ENCODE data around the gene AAMP.

Gene AAMP

GRCh38 chr2:218219934-218220333 is 50.0 kb downstream of the AAMP start:
- no peak for TF ChIP-seq FOXK2 (IDR thresholded peaks at IDR 0.05)
- TF ChIP-seq SP1 (IDR thresholded peaks at IDR 0.05), result no peak
- TF ChIP-seq SUZ12 (IDR thresholded peaks at IDR 0.05), result no peak
- no peak for TF ChIP-seq TARDBP (IDR thresholded peaks at IDR 0.05)
- no peak for TF ChIP-seq CTBP1 (IDR thresholded peaks at IDR 0.05; ENCODE audit: borderline replicate concordance)
- TF ChIP-seq FOXA1 (IDR thresholded peaks at IDR 0.05), result no peak
- TF ChIP-seq ARNT (IDR thresholded peaks at IDR 0.05), result no peak
- no peak for TF ChIP-seq ZNF384 (IDR thresholded peaks at IDR 0.05)
- no peak for TF ChIP-seq L3MBTL2 (conservative IDR thresholded peaks at IDR 0.05)
- TF ChIP-seq, protein P1, sequence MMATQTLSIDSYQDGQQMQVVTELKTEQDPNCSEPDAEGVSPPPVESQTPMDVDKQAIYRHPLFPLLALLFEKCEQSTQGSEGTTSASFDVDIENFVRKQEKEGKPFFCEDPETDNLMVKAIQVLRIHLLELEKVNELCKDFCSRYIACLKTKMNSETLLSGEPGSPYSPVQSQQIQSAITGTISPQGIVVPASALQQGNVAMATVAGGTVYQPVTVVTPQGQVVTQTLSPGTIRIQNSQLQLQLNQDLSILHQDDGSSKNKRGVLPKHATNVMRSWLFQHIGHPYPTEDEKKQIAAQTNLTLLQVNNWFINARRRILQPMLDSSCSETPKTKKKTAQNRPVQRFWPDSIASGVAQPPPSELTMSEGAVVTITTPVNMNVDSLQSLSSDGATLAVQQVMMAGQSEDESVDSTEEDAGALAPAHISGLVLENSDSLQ (IDR thresholded peaks at IDR 0.05), result no peak
- TF ChIP-seq NFRKB (IDR thresholded peaks at IDR 0.05), result no peak
- no peak for TF ChIP-seq HDGF (IDR thresholded peaks at IDR 0.05; ENCODE audit: borderline replicate concordance)
- no peak for TF ChIP-seq ELF4 (IDR thresholded peaks at IDR 0.05)
- TF ChIP-seq BHLHE40 (IDR thresholded peaks at IDR 0.05; ENCODE audit: borderline replicate concordance), result no peak
- no peak for TF ChIP-seq FOXM1 (IDR thresholded peaks at IDR 0.05; ENCODE audit: borderline replicate concordance)
- ChIA-PET CTCF (no interaction called here), POLR2A (interaction anchor here (1.1 kb wide), 1 partner anchor 50 kb away, joined by 4 read pairs; the partner anchor contains the start of genes AAMP and PNKD)
- DNase-seq (ENCODE audit: extremely low spot score), result no peak

DNA sequence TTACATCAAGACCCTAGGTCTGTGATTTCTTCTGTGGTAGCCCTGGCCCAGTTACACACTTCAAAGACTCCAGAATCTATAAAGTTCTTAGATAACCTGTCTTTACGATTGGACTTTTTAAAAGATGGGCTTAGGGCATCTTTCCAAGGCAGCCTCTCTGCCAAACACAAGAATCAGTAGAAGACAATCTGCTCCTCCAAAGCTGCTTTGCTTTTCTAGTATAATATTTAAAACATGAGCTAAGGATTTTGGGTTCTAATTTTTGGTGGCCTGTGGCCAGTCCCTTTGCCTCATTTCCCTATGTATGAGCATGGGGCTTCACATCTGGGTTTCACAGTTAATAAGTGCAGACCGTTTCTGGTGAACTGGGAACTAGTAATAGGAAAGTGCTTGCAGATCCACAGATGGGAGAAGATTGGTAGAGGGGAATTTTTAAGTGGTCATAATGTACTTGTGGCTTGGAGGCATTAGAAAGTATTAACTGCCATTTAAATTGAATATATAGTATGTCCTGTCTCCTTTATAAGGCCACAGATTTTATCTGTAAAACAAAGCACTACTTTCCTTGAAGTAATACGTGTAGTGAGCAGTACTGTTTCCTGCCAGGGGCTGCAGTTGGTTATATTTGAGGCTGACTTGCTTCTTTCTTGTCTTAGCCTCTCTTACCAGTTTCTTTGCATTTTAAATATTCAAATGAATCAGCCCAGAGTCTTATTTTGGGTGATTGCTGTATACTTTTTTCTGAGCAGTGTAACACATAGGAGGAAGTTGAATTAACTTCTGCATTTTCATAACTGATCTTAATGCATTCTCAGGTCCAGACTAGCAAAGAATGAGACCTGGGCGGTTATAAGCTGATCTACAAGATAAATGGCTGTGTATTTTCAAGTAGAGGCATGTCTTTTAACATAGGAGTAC is 51.4 kb downstream of the AAMP start:
- ChIA-PET POLR2A (no interaction called here), CTCF (no interaction called here)
- TF ChIP-seq HDGF (IDR thresholded peaks at IDR 0.05; ENCODE audit: borderline replicate concordance) (no peak), CTBP1 (IDR thresholded peaks at IDR 0.05; ENCODE audit: borderline replicate concordance) (no peak), FOXM1 (IDR thresholded peaks at IDR 0.05; ENCODE audit: borderline replicate concordance) (no peak), ZNF384 (IDR thresholded peaks at IDR 0.05) (no peak), TARDBP (IDR thresholded peaks at IDR 0.05) (no peak), LEF1 (IDR thresholded peaks at IDR 0.05; ENCODE audit: borderline replicate concordance) (no peak), BHLHE40 (IDR thresholded peaks at IDR 0.05; ENCODE audit: borderline replicate concordance) (no peak), FOXA1 (IDR thresholded peaks at IDR 0.05) (no peak), FOXK2 (IDR thresholded peaks at IDR 0.05) (no peak), NFRKB (IDR thresholded peaks at IDR 0.05) (no peak), SUZ12 (IDR thresholded peaks at IDR 0.05) (no peak), ELF4 (IDR thresholded peaks at IDR 0.05) (no peak), L3MBTL2 (conservative IDR thresholded peaks at IDR 0.05) (no peak), SP1 (IDR thresholded peaks at IDR 0.05) (no peak), ARNT (IDR thresholded peaks at IDR 0.05) (no peak)
- TF ChIP-seq, protein P1 (IDR thresholded peaks at IDR 0.05), result no peak
- DNase-seq (ENCODE audit: extremely low spot score), result no peak

- peak; percentile 51 for DNase-seq (ENCODE audit: extremely low spot score)
- POLR2A ChIA-PET, result interaction anchor here (1.1 to 1.8 kb wide), 3 partner anchors 8 to 52 kb away, joined by 3 to 9 read pairs (median 5); partner anchors contain the start of genes AAMP and PNKD
- TF ChIP-seq ARNT (IDR thresholded peaks at IDR 0.05) (no peak), HDGF (IDR thresholded peaks at IDR 0.05; ENCODE audit: borderline replicate concordance) (no peak), FOXM1 (IDR thresholded peaks at IDR 0.05; ENCODE audit: borderline replicate concordance) (no peak), SUZ12 (IDR thresholded peaks at IDR 0.05) (no peak), ELF4 (IDR thresholded peaks at IDR 0.05) (no peak), TARDBP (IDR thresholded peaks at IDR 0.05) (no peak), ZNF384 (IDR thresholded peaks at IDR 0.05) (no peak), NFRKB (IDR thresholded peaks at IDR 0.05) (no peak), CTBP1 (IDR thresholded peaks at IDR 0.05; ENCODE audit: borderline replicate concordance) (no peak)
- CTCF ChIA-PET, result no interaction called here
Measured at GRCh38 chr2:218217360-218218267, 52.3 kb downstream of the AAMP start.

GRCh38 chr2:218216674-218217359 is 53.1 kb downstream of the AAMP start, which contains the start of gene ARPC2:
Gene ARPC2, plus strand, starts transcription at chr2:218217189. Its CDS starts 282 bp downstream, at chr2:218217471.
- DNase-seq (ENCODE audit: extremely low spot score), result peak; percentile 93
- ChIA-PET POLR2A (interaction anchor here (0.6 to 1.8 kb wide), 5 partner anchors 8 to 53 kb away, joined by 3 to 9 read pairs (median 4); partner anchors contain the start of genes AAMP and PNKD), CTCF (no interaction called here)
- no peak; the same call in none of the 2 replicates for TF ChIP-seq L3MBTL2 (conservative IDR thresholded peaks at IDR 0.05)
- no peak for TF ChIP-seq FOXK2 (IDR thresholded peaks at IDR 0.05)
- peak; percentile 94 for TF ChIP-seq TARDBP (IDR thresholded peaks at IDR 0.05)
- no peak for TF ChIP-seq LEF1 (IDR thresholded peaks at IDR 0.05; ENCODE audit: borderline replicate concordance)
- no peak for TF ChIP-seq ZNF384 (IDR thresholded peaks at IDR 0.05)
- no peak for TF ChIP-seq SUZ12 (IDR thresholded peaks at IDR 0.05)
- no peak for TF ChIP-seq NFRKB (IDR thresholded peaks at IDR 0.05)
- TF ChIP-seq HDGF (IDR thresholded peaks at IDR 0.05; ENCODE audit: borderline replicate concordance), result no peak
- TF ChIP-seq ELF4 (IDR thresholded peaks at IDR 0.05), result peak; percentile 64
- TF ChIP-seq FOXA1 (IDR thresholded peaks at IDR 0.05), result no peak
- TF ChIP-seq CTBP1 (IDR thresholded peaks at IDR 0.05; ENCODE audit: borderline replicate concordance), result no peak
- TF ChIP-seq BHLHE40 (IDR thresholded peaks at IDR 0.05; ENCODE audit: borderline replicate concordance), result no peak
- no peak for TF ChIP-seq ARNT (IDR thresholded peaks at IDR 0.05)
- no peak for TF ChIP-seq SP1 (IDR thresholded peaks at IDR 0.05)
- TF ChIP-seq, protein P1 (IDR thresholded peaks at IDR 0.05), result peak; percentile 70
- TF ChIP-seq FOXM1 (IDR thresholded peaks at IDR 0.05; ENCODE audit: borderline replicate concordance), result no peak

Data from HEK293T (cell line).